Psoas muscle (tissue), 8 donors: Measurements from ENCODE around the gene NFKBIL1. TPM values are rescaled to one million over a fixed set of nuclear protein-coding genes. Genes with fewer than 3 reads are reported as not detected.

Source experiments
- ATAC-seq, 4 donors: fragments of 200-7000 bp; cut with Tn5 transposase; one replicate each; pipeline ENCODE4 v1.9.1; 2020; ENCODE audit warnings: moderate library complexity in 3 of 4, mild to moderate bottlenecking in 2 of 4
- DNase-seq, 2 donors: peaks; one replicate each; pipeline ENCODE4 v3.0.0-alpha.2; 2020
- H3K27ac ChIP-seq: fragments of 200-600 bp; one replicate; pipeline ENCODE4 v1.8.0; 2022
- H3K27me3 ChIP-seq, 3 donors: fragments of 200-600 bp in 1 of 3; one replicate each; pipeline versions ENCODE4 v1.6.1 to v1.8.0; 2013 to 2022; ENCODE audit warnings: low read length in 2 of 3, mild to moderate bottlenecking in 2 of 3, moderate library complexity in 1 of 3; ENCODE audit not compliant: insufficient read depth in 3 of 3
- H3K36me3 ChIP-seq, 2 donors: fragments of 200-600 bp in 1 of 2; one replicate each; pipeline versions ENCODE4 v1.6.1 to v1.8.0; 2013 to 2022; ENCODE audit warnings: low read depth in 1 of 2, mild to moderate bottlenecking in 1 of 2, moderate library complexity in 1 of 2; ENCODE audit not compliant: insufficient read depth in 1 of 2
- H3K4me1 ChIP-seq: fragments of 200-600 bp; one replicate; pipeline ENCODE4 v1.8.0; 2022
- H3K4me3 ChIP-seq: fragments of 200-600 bp; one replicate; pipeline ENCODE4 v1.8.0; 2022; ENCODE audit warnings: mild to moderate bottlenecking
- H3K9me3 ChIP-seq: fragments of 200-600 bp; one replicate; pipeline ENCODE4 v1.8.0; 2022
- CTCF ChIP-seq: fragments of 200-600 bp; IDR thresholded peaks from one replicate; pipeline ENCODE4 v1.8.0; 2022; ENCODE audit warnings: antibody characterized with exemption
- WGBS, 3 donors: extraction: QIAGEN DNeasy Blood & Tissue Kit; methylation state at CpG; one replicate each; pipeline versions ENCODE4 v1.1.6 to v1.1.7; 2013; 5-methylcytosine and 5-hydroxymethylcytosine counted together
- intact Hi-C, 2 donors: fragments of 100-400 bp; cut with DNase I; formaldehyde crosslinking; loops; one replicate each; pipeline versions ENCODE4 v1.11.0 to v1.14.2; 2022
- polyA plus RNA-seq, 3 donors: library from polyadenylated mRNA; stranded (reverse); fragments of 200-250 nt; gene quantifications; one replicate each; pipeline ENCODE4 v1.2.3, GENCODE V29; 2013
- total RNA-seq, 4 donors: library from RNA; stranded (reverse); fragmentation: NEBNext Ultra II Directional in 2 of 4; extraction: Animal tissue kit (Norgen Biotek cat#: 25700) in 2 of 4; gene quantifications; one replicate each; pipeline versions ENCODE4 v1.2.1 to v1.2.4, GENCODE V29; 2021 to 2023
- donor health status: healthy with polysubstance abuse.
- donor health status: DM: no; HTN: no; CAD: no; lungs with moderate emphysema.
- donor health status: Bipolar disorder and iron deficiency.
- donor health status: healthy.
- donor health status: DM: yes; HTN: yes; CAD: no.
- donor health status: DM: no; HTN: no; CAD: no.
- donor health status: DM: no; HTN: no; CAD: no.
- donor health status: DM: yes; HTN: yes; CAD: no.

The NFKBIL1 gene
- total and polyA plus RNA-seq, 7 donors = 13.7 to 29.3 (median 19.1) TPM

GRCh38 chr6:31538805-31539400 lies 8.5 kb upstream of the NFKBIL1 start:
- no peak for TF ChIP-seq CTCF
- no peak for ATAC-seq
- Histone ChIP-seq H3K27me3 (no peaks in the 10 kb centered on the region), H3K4me3 (peak overlapping the region; percentile 88), H3K9me3 (no peaks in the 10 kb centered on the region), H3K36me3 (peaks cover 33 to 65% of the 10 kb centered on the region in 2 donors), H3K4me1 (peaks cover 29% of the 10 kb centered on the region), H3K27ac (peak overlapping the region; percentile 34)
- intact Hi-C loops = no loop called here
- 45 to 57% (median 46%) methylated on average over 6 of the region's 6 CpGs for WGBS, 3 donors
- DNase-seq = no peak

DNA sequence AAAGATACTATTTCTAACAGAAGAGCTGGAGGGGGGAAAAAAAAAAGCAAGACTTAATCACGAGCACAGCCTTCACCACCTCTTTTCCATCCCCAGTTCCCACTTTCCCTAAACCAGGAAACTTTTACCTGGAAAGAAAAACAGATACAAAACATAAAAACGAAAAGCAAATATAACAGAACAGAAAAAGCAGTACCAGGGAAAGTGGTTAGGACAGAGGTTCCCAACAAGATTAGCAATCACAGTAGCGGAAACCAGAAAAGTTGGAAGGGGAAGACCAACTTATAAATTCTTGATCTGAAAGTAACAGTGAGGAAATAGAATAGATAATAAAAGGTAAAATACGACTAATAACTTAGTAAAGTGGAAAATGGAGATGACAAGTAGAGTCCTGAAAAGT lies 6.8 kb upstream of the NFKBIL1 start:
- H3K4me3 ChIP-seq = peak overlapping the region; percentile 88
- DNase-seq (no peak), ATAC-seq (no peak)
- no peaks in the 10 kb centered on the region for H3K9me3 ChIP-seq
- peaks cover 26 to 48% of the 10 kb centered on the region in 2 donors for H3K36me3 ChIP-seq
- no peak for TF ChIP-seq CTCF
- H3K4me1 ChIP-seq = peaks cover 29% of the 10 kb centered on the region
- peak overlapping the region; percentile 92 for H3K27ac ChIP-seq
- 15 to 19% (median 16%) methylated on average over 4 of the region's 4 CpGs for WGBS, 3 donors
- H3K27me3 ChIP-seq = no peaks in the 10 kb centered on the region
- intact Hi-C loops = loop anchor here (5.0 to 10.0 kb wide), 4 partner anchors 43 to 424 kb away; partner anchors contain the start of genes EHMT2 (in 1 of the 2) and MICB (in 1 of the 2)

GRCh38 chr6:31541059-31541657 lies 6.2 kb upstream of the NFKBIL1 start:
- peak overlapping the region; percentile 92 for H3K27ac ChIP-seq
- intact Hi-C loops = loop anchor here (5.0 to 10.0 kb wide), 4 partner anchors 44 to 424 kb away; partner anchors contain the start of genes EHMT2 (in 1 of the 2) and MICB (in 1 of the 2)
- H3K36me3 ChIP-seq = peaks cover 23 to 42% of the 10 kb centered on the region in 2 donors
- DNase-seq (peak in 1 of 2 donors; percentile 61), ATAC-seq (peak in 3 of 4 donors; percentile 19 to 57 (median 46))
- no peaks in the 10 kb centered on the region for H3K9me3 ChIP-seq
- H3K4me1 ChIP-seq = peaks cover 29% of the 10 kb centered on the region
- peak overlapping the region; percentile 88 for H3K4me3 ChIP-seq
- WGBS, 3 donors = 0 to 1% (median 0%) methylated on average over 21 of the region's 21 CpGs
- no peak for TF ChIP-seq CTCF
- H3K27me3 ChIP-seq = no peaks in the 10 kb centered on the region

DNA sequence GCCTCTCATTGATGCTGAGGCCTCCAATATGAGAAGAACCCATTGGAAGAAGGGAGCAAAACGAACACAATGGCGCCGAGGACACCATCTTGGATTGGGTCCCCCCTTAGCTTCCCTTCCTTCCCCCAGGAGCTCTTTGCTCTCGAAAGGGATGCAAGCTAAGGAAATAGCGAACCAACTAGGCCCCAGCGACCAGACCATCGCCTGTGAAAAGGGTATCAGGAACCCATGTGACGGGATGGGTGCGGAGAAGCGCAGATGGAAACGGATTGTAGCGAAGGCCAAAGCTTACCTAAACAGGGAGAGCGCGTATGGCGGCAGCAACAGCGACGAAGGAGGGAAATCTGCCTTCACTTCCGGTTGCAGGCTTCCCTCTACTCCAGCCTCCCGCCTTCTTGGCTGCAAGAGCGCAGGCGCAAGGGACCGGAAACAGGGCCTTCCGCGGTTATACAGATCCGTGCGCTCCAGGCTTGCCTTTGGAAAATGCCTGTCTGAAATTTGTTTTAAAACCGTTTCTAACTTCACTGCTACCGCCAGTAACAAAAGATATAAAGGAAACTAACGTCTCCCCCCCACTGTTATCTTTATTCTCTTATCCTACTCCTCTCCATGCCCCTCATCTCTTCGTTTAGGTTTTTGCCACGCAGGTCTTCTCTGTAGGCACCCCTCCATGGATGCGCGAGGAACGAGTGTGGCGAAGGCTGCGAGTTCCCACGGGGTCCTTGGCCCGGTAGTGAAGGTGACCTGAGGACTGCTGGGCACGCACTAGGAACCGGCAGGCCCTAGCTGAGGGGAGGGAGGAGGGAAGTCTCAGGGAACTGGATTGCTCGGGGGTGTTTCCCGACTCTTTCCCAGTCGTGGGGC lies 5.5 kb upstream of the NFKBIL1 start, which contains the start of gene DDX39B:
Gene DDX39B (minus strand): TSS at position 346 of the 864 bp plus-strand sequence. CDS start 1,471 bp downstream, outside the sequence.
- WGBS, 3 donors = 0 to 1% (median 1%) methylated on average over 43 of the region's 43 CpGs

More for the DNA sequence above, 5.5 kb upstream of the NFKBIL1 start, which contains the start of gene DDX39B:
- Histone ChIP-seq H3K4me3 (peak within 1 kb of the TSS; percentile 88), H3K27ac (peak within 1 kb of the TSS; percentile 92), H3K4me1 (peaks cover 29% of the 10 kb centered on the region), H3K27me3 (no peaks in the 10 kb centered on the region), H3K36me3 (peaks cover 18 to 35% of the 10 kb centered on the region in 2 donors), H3K9me3 (no peaks in the 10 kb centered on the region)
- intact Hi-C loops = loop anchor here (5.0 to 10.0 kb wide), 4 partner anchors 45 to 423 kb away; partner anchors contain the start of genes EHMT2 (in 1 of the 2) and MICB (in 1 of the 2)
- ATAC-seq (peak; percentile 93 to 94 (median 94)), DNase-seq (peak; percentile 96 to 98)
- TF ChIP-seq CTCF = no peak
